ENCODE measurements around the gene FBXL5.
"Not testable (repeated sequence)": the region's sequence is repeated elsewhere in the genome, so short reads cannot be mapped to it uniquely, and the experiment has no call there.

Gene FBXL5

GRCh38 chr4:15649914-15650545 is 5.1 kb downstream of the FBXL5 start:
- DNase-seq (ENCODE audit: low read depth in 2 of 2): peak in 1 of 2 donors; percentile 20

- no peak for DNase-seq (ENCODE audit: low read depth in 2 of 2)
These were observed 6.6 kb downstream of the FBXL5 start for GRCh38 chr4:15648600-15648999.

GRCh38 chr4:15638418-15638817 is 16.7 kb downstream of the FBXL5 start:
- DNase-seq (ENCODE audit: low read depth in 2 of 2): no peak

- DNase-seq (ENCODE audit: low read depth in 2 of 2): no peak
These were observed 18.3 kb downstream of the FBXL5 start for GRCh38 chr4:15636818-15637217.

- DNase-seq (ENCODE audit: low read depth in 2 of 2): not testable (repeated sequence)
These were observed 37.8 kb downstream of the FBXL5 start for GRCh38 chr4:15617407-15617806.

- DNase-seq (ENCODE audit: low read depth in 2 of 2): not testable (repeated sequence)
These were observed 40.3 kb downstream of the FBXL5 start for GRCh38 chr4:15614891-15615290.

- no peak for DNase-seq (ENCODE audit: low read depth in 2 of 2)
These were observed 43.0 kb downstream of the FBXL5 start for GRCh38 chr4:15612136-15612535.

- DNase-seq (ENCODE audit: low read depth in 2 of 2): no peak
These were observed 44.3 kb downstream of the FBXL5 start for GRCh38 chr4:15610855-15611254.

GRCh38 chr4:15605537-15605936 is 49.6 kb downstream of the FBXL5 start:
- DNase-seq (ENCODE audit: low read depth in 2 of 2): no peak

GRCh38 chr4:15601862-15602261 is 53.3 kb downstream of the FBXL5 start:
- no peak for DNase-seq (ENCODE audit: low read depth in 2 of 2)

GRCh38 chr4:15600176-15600575 is 55.0 kb downstream of the FBXL5 start:
- no peak for DNase-seq (ENCODE audit: low read depth in 2 of 2)

GRCh38 chr4:15598644-15599043 is 56.5 kb downstream of the FBXL5 start:
- no peak for DNase-seq (ENCODE audit: low read depth in 2 of 2)

- DNase-seq (ENCODE audit: low read depth in 2 of 2): no peak
These were observed 62.4 kb downstream of the FBXL5 start for GRCh38 chr4:15592799-15593198.

GRCh38 chr4:15587649-15588048 is 67.5 kb downstream of the FBXL5 start:
- DNase-seq (ENCODE audit: low read depth in 2 of 2): no peak

GRCh38 chr4:15586066-15586465 is 69.1 kb downstream of the FBXL5 start:
- DNase-seq (ENCODE audit: low read depth in 2 of 2): no peak

- no peak for DNase-seq (ENCODE audit: low read depth in 2 of 2)
These were observed 69.8 kb downstream of the FBXL5 start for GRCh38 chr4:15585331-15585730.

GRCh38 chr4:15584785-15585184 is 70.4 kb downstream of the FBXL5 start:
- no peak for DNase-seq (ENCODE audit: low read depth in 2 of 2)

GRCh38 chr4:15577508-15577907 is 77.6 kb downstream of the FBXL5 start:
- no peak for DNase-seq (ENCODE audit: low read depth in 2 of 2)

GRCh38 chr4:15575966-15576365 is 79.2 kb downstream of the FBXL5 start:
- DNase-seq (ENCODE audit: low read depth in 2 of 2): no peak

GRCh38 chr4:15569746-15570145 is 85.4 kb downstream of the FBXL5 start:
- no peak for DNase-seq (ENCODE audit: low read depth in 2 of 2)

- DNase-seq (ENCODE audit: low read depth in 2 of 2): no peak
These were observed 86.3 kb downstream of the FBXL5 start for GRCh38 chr4:15568821-15569220.

- DNase-seq (ENCODE audit: low read depth in 2 of 2): no peak
These were observed 91.3 kb downstream of the FBXL5 start for GRCh38 chr4:15563871-15564270.

- no peak for DNase-seq (ENCODE audit: low read depth in 2 of 2)
These were observed 92.5 kb downstream of the FBXL5 start for GRCh38 chr4:15562623-15563022.

GRCh38 chr4:15562114-15562513 is 93.0 kb downstream of the FBXL5 start:
- DNase-seq (ENCODE audit: low read depth in 2 of 2): no peak

Measured in stimulated activated CD4-positive, alpha-beta T cell treated with anti-CD3 and anti-CD28 coated beads, Interleukin-1b, Interleukin-23, amount 100 ng/mL, for 1 hour (primary cell).